HG02852 (cell line): ENCODE measurements around the gene MRTFA.

ENCODE experiments used
- ATAC-seq: cut with Tn5 transposase; IDR thresholded peaks from one replicate; pipeline ENCODE4 v1.9.1; 2021; ENCODE audit warnings: mild to moderate bottlenecking, moderate library complexity; ENCODE audit not compliant: unreplicated experiment

The MRTFA gene

GRCh38 chr22:40366068-40366467, 270.5 kb downstream of the MRTFA start:
- ATAC-seq = no peak

GRCh38 chr22:40364431-40364830, 272.1 kb downstream of the MRTFA start:
- no peak for ATAC-seq

GRCh38 chr22:40363059-40363458, 273.5 kb downstream of the MRTFA start:
- ATAC-seq = no peak

- ATAC-seq = no peak
These were observed 275.4 kb downstream of the MRTFA start for GRCh38 chr22:40361100-40361499.
